DND-41 (cell line): ENCODE data around the gene CACNA2D3.

ENCODE experiments used
- EZH2 ChIP-seq: IDR thresholded peaks from 3 replicates; pipeline ENCODE4 v1.6.1; 2012; ENCODE audit warnings: borderline replicate concordance, low read depth, mild to moderate bottlenecking, moderate library complexity, low read length, inconsistent platforms; ENCODE audit not compliant: severe bottlenecking
- TF ChIP-seq, protein P1 (sequence below): IDR thresholded peaks from 2 replicates; pipeline ENCODE4 v1.5.1; 2012; ENCODE audit warnings: borderline replicate concordance, low read length, moderate library complexity, mild to moderate bottlenecking; ENCODE audit not compliant: poor library complexity, severe bottlenecking; ENCODE audit errors: extremely low read depth

DNA sequence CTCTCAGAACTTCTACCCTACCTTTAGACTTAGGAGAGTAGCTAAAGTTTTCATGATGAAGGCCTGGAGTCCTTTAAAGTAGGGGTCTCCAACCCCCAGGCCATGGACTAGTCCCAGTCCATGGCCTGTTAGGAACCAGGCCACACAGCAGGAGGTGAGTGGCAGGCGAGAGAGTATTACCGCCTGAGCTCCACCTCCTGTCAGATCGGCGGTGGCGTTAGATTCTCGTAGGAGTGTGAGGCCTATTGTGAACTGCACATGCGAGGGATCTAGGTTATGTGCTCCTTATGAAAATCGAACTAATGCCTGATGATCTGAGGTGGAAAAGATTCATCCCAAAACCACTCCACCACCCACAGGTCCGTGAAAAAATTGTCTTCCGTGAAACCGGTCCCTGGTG is 18.3 kb upstream of the CACNA2D3 start:
- TF ChIP-seq, protein P1, sequence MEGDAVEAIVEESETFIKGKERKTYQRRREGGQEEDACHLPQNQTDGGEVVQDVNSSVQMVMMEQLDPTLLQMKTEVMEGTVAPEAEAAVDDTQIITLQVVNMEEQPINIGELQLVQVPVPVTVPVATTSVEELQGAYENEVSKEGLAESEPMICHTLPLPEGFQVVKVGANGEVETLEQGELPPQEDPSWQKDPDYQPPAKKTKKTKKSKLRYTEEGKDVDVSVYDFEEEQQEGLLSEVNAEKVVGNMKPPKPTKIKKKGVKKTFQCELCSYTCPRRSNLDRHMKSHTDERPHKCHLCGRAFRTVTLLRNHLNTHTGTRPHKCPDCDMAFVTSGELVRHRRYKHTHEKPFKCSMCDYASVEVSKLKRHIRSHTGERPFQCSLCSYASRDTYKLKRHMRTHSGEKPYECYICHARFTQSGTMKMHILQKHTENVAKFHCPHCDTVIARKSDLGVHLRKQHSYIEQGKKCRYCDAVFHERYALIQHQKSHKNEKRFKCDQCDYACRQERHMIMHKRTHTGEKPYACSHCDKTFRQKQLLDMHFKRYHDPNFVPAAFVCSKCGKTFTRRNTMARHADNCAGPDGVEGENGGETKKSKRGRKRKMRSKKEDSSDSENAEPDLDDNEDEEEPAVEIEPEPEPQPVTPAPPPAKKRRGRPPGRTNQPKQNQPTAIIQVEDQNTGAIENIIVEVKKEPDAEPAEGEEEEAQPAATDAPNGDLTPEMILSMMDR: no peak
- no peak for TF ChIP-seq EZH2
